ENCODE data around the gene TRAF3IP1.
A peak's percentile ranks its signal among the peaks of the same experiment; 100 is the strongest.

TRAF3IP1 gene

GRCh38 chr2:238359403-238359802 lies 39.1 kb downstream of the TRAF3IP1 start:
- ATAC-seq, result no peak
- TF ChIP-seq PPARA (CRISPR knock-in tag; IDR thresholded peaks at IDR 0.05; ENCODE audit: borderline replicate concordance) (no peak), CREB5 (CRISPR knock-in tag; IDR thresholded peaks at IDR 0.05; ENCODE audit: low read depth) (no peak), ZNF8 (CRISPR knock-in tag; IDR thresholded peaks at IDR 0.05) (peak; percentile 96)

- ATAC-seq, result no peak
- TF ChIP-seq CREB5 (CRISPR knock-in tag; IDR thresholded peaks at IDR 0.05; ENCODE audit: low read depth) (no peak), ZFP3 (CRISPR knock-in tag; IDR thresholded peaks at IDR 0.05) (no peak), ZFP30 (CRISPR knock-in tag; IDR thresholded peaks at IDR 0.05) (no peak), POU6F1 (CRISPR knock-in tag; IDR thresholded peaks at IDR 0.05; ENCODE audit: borderline replicate concordance, low read depth) (no peak), ISL1 (CRISPR knock-in tag; IDR thresholded peaks at IDR 0.05) (no peak), ZNF70 (CRISPR knock-in tag; IDR thresholded peaks at IDR 0.05) (no peak), CSDC2 (CRISPR knock-in tag; IDR thresholded peaks at IDR 0.05) (no peak), ZC3H10 (CRISPR knock-in tag; IDR thresholded peaks at IDR 0.05) (no peak), OSR1 (CRISPR knock-in tag; IDR thresholded peaks at IDR 0.05) (no peak), ARNTL (CRISPR knock-in tag; IDR thresholded peaks at IDR 0.05; ENCODE audit: borderline replicate concordance, low read depth) (no peak), PPARA (CRISPR knock-in tag; IDR thresholded peaks at IDR 0.05; ENCODE audit: borderline replicate concordance) (no peak), SNAI2 (CRISPR knock-in tag; IDR thresholded peaks at IDR 0.05) (no peak)
Observed at GRCh38 chr2:238361877-238362276, 41.6 kb downstream of the TRAF3IP1 start.

- ATAC-seq, result no peak
- TF ChIP-seq CSRNP3 (CRISPR knock-in tag; IDR thresholded peaks at IDR 0.05) (no peak), ISL1 (CRISPR knock-in tag; IDR thresholded peaks at IDR 0.05) (no peak), ARNTL (CRISPR knock-in tag; IDR thresholded peaks at IDR 0.05; ENCODE audit: borderline replicate concordance, low read depth) (no peak), CREB5 (CRISPR knock-in tag; IDR thresholded peaks at IDR 0.05; ENCODE audit: low read depth) (no peak), ZC3H10 (CRISPR knock-in tag; IDR thresholded peaks at IDR 0.05) (no peak), ZNF565 (CRISPR knock-in tag; conservative IDR thresholded peaks at IDR 0.05; ENCODE audit: low read depth) (no peak), CSDC2 (CRISPR knock-in tag; IDR thresholded peaks at IDR 0.05) (no peak), ZNF8 (CRISPR knock-in tag; IDR thresholded peaks at IDR 0.05) (no peak), TSHZ2 (CRISPR knock-in tag; IDR thresholded peaks at IDR 0.05) (no peak), BACH2 (CRISPR knock-in tag; IDR thresholded peaks at IDR 0.05; ENCODE audit: borderline replicate concordance) (no peak), ZNF70 (CRISPR knock-in tag; IDR thresholded peaks at IDR 0.05) (no peak), PATZ1 (CRISPR knock-in tag; IDR thresholded peaks at IDR 0.05; ENCODE audit: borderline replicate concordance) (no peak), PPARA (CRISPR knock-in tag; IDR thresholded peaks at IDR 0.05; ENCODE audit: borderline replicate concordance) (no peak), ESRRG (CRISPR knock-in tag; IDR thresholded peaks at IDR 0.05) (no peak), ZFP3 (CRISPR knock-in tag; IDR thresholded peaks at IDR 0.05) (no peak)
Observed at GRCh38 chr2:238362626-238363025, 42.3 kb downstream of the TRAF3IP1 start.
